ENCODE measurements around the gene ADSL.

DNA sequence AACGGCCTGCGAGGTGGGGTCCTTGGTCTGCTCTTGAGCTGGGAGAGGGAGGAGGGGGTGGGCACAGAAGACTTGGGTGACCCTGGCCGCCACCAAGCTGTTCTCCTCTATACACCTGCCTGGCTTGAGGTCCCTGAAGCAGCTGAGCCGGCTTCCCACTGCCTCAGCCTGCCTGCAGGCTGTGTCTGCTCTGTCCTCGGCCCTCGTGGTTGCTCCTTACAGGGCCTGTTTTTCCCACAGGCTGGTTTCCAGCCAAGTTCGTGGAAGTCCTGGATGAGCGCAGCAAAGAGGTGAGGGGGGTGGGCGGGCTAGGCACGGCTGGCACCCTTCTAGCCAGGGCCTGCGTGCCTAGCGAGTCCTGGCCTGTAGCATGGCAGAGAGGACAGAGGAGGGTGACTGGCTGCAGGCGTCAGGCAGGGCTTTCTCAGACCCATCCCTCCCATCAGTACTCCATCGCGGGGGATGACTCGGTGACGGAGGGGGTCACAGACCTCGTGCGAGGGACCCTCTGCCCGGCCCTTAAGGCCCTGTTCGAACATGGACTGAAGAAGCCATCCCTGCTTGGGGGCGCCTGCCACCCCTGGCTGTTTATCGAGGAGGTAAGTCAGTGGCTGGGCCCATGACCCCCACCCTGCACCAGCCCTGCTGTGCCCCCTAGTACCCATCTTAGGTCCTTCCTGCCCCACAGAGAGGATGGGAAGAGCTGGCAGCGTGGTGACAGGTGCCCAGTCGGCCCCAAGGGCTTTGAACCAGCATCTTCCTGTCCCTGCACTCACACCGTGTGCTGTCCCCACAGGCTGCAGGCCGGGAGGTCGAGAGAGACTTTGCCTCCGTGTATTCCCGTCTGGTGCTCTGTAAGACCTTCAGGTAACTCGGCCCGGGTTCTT is 61.8 kb downstream of the ADSL start:
- TF ChIP-seq POLR2A (IDR thresholded peaks at IDR 0.05) (no peak), POLR2AphosphoS5 (IDR thresholded peaks at IDR 0.05) (no peak)
- TF ChIP-seq, protein P1, sequence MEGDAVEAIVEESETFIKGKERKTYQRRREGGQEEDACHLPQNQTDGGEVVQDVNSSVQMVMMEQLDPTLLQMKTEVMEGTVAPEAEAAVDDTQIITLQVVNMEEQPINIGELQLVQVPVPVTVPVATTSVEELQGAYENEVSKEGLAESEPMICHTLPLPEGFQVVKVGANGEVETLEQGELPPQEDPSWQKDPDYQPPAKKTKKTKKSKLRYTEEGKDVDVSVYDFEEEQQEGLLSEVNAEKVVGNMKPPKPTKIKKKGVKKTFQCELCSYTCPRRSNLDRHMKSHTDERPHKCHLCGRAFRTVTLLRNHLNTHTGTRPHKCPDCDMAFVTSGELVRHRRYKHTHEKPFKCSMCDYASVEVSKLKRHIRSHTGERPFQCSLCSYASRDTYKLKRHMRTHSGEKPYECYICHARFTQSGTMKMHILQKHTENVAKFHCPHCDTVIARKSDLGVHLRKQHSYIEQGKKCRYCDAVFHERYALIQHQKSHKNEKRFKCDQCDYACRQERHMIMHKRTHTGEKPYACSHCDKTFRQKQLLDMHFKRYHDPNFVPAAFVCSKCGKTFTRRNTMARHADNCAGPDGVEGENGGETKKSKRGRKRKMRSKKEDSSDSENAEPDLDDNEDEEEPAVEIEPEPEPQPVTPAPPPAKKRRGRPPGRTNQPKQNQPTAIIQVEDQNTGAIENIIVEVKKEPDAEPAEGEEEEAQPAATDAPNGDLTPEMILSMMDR (IDR thresholded peaks at IDR 0.05): no peak

All from suprapubic skin (tissue), 4 donors.